A549 (cell line): ENCODE data around the gene DNM3. TPM values are rescaled to one million over a fixed set of nuclear protein-coding genes. Genes with fewer than 3 reads are reported as not detected.

Source experiments
- ATAC-seq, 2 experiments: fragments of 200-7000 bp in 1 of 2; fragments of >200 bp in 1 of 2; cut with Nextera tagmentation in 1 of 2; cut with Tn5 transposase in 1 of 2; 3 replicates each; pipeline versions ENCODE4 v1.8.0 to v1.9.1; 2018 to 2020; ENCODE audit warnings: mild to moderate bottlenecking in 1 of 2, moderate library complexity in 1 of 2
- CTCF ChIA-PET: fragments of 300-600 bp; sonication (Branson Sonifier 250); formaldehyde crosslinking; extraction: SDS; loops from one replicate; lab custom pipeline; 2021; ENCODE audit warnings: antibody characterized with exemption, inconsistent platforms; lab: Yijun Ruan, JAX
- POLR2A ChIA-PET: fragments of 350-600 bp; formaldehyde crosslinking; extraction: SDS; loops from one replicate; lab custom pipeline; 2021; ENCODE audit warnings: antibody characterized with exemption, inconsistent platforms; lab: Yijun Ruan, JAX
- DNase-seq, 2 experiments: peaks; one replicate each; pipeline versions ENCODE4 v3.0.0 to v3.0.0-alpha.2; 2011 to 2016; ENCODE audit warnings: low read depth in 1 of 2, low spot score in 1 of 2
- FAIRE-seq: peaks from 2 replicates; lab custom pipeline; 2011; peaks lifted over from hg19 to GRCh38; lab: Jason Lieb, UNC
- H3K27ac ChIP-seq, 2 experiments: fragments of >200 bp; sonication (Bioruptor Twin); formaldehyde crosslinking; 3 replicates each; pipeline ENCODE4 v1.5.1; 2016 to 2017
- H3K4me1 ChIP-seq: fragments of >200 bp; sonication (Bioruptor Twin); formaldehyde crosslinking; 3 replicates; pipeline ENCODE4 v1.6.1; 2016
- H3K4me2 ChIP-seq: fragments of >200 bp; sonication (Bioruptor Twin); formaldehyde crosslinking; 3 replicates; pipeline ENCODE4 v1.6.1; 2016
- H3K4me3 ChIP-seq: fragments of >200 bp; sonication (Bioruptor Twin); formaldehyde crosslinking; 3 replicates; pipeline ENCODE4 v1.5.1; 2016
- H3K9me3 ChIP-seq: fragments of >200 bp; sonication (Bioruptor Twin); formaldehyde crosslinking; 3 replicates; pipeline ENCODE4 v1.6.1; 2016
- CEBPB ChIP-seq, 2 experiments: fragments of >200 bp in 1 of 2; sonication (Bioruptor Twin) in 1 of 2; formaldehyde crosslinking in 1 of 2; IDR thresholded peaks; 2 replicates each; pipeline ENCODE4 v1.6.1; 2012 to 2016
- EHF ChIP-seq: fragments of 250-450 bp; sonication (Bioruptor Pico); IDR thresholded peaks from 2 replicates; pipeline ENCODE4 v1.5.0; 2020; ENCODE audit warnings: mild to moderate bottlenecking
- EP300 ChIP-seq, 2 experiments: fragments of >200 bp; sonication (Bioruptor Twin); formaldehyde crosslinking; IDR thresholded peaks; 2 replicates in 1 of 2; 3 replicates in 1 of 2; pipeline ENCODE4 v1.6.1; 2016 to 2017
- ESRRA ChIP-seq: fragments of 150-350 bp; IDR thresholded peaks from 2 replicates; pipeline ENCODE4 v1.6.1; 2014; ENCODE audit warnings: mild to moderate bottlenecking, low read length, borderline replicate concordance
- FOSB ChIP-seq: fragments of 250-450 bp; sonication (Bioruptor Pico); IDR thresholded peaks from 2 replicates; pipeline ENCODE4 v1.5.0; 2020; ENCODE audit warnings: mild to moderate bottlenecking, moderate library complexity
- FOSL2 ChIP-seq, 2 experiments: fragments of 450-650 bp in 1 of 2; fragments of >200 bp in 1 of 2; sonication (Bioruptor Twin) in 1 of 2; formaldehyde crosslinking; IDR thresholded peaks; 2 replicates each; pipeline versions ENCODE4 v1.5.0 to v1.6.1; 2016 to 2020; ENCODE audit warnings: mild to moderate bottlenecking in 1 of 2, moderate library complexity in 1 of 2
- GATA3 ChIP-seq: IDR thresholded peaks from 2 replicates; pipeline ENCODE4 v1.6.1; 2012; ENCODE audit warnings: borderline replicate concordance
- HDAC2 ChIP-seq: fragments of 200-600 bp; sonication (generic); IDR thresholded peaks from 2 replicates; pipeline ENCODE4 v1.6.1; 2016
- HEYL ChIP-seq: fragments of 250-450 bp; sonication (Bioruptor Pico); IDR thresholded peaks from 2 replicates; pipeline ENCODE4 v1.8.0; 2021; ENCODE audit warnings: mild to moderate bottlenecking, moderate library complexity
- JUN ChIP-seq, 2 experiments: fragments of >200 bp; sonication (Bioruptor Twin); formaldehyde crosslinking; IDR thresholded peaks; 2 replicates in 1 of 2; 3 replicates in 1 of 2; pipeline ENCODE4 v1.6.1; 2016 to 2017
- JUNB ChIP-seq: fragments of >200 bp; sonication (Bioruptor Twin); formaldehyde crosslinking; IDR thresholded peaks from 2 replicates; pipeline ENCODE4 v1.6.1; 2016
- KDM1A ChIP-seq: fragments of 200-600 bp; sonication (generic); IDR thresholded peaks from 2 replicates; pipeline ENCODE4 v1.6.1; 2016; ENCODE audit warnings: low read depth, mild to moderate bottlenecking
- MAFK ChIP-seq: fragments of 450-650 bp; IDR thresholded peaks from 2 replicates; pipeline ENCODE4 v1.6.1; 2014; ENCODE audit not compliant: partially characterized antibody
- PHF8 ChIP-seq: fragments of 200-600 bp; sonication (generic); IDR thresholded peaks from 2 replicates; pipeline ENCODE4 v1.6.1; 2016; ENCODE audit warnings: low read depth, mild to moderate bottlenecking, antibody characterized with exemption, moderate library complexity, borderline replicate concordance
- RAD21 ChIP-seq, 2 experiments: fragments of >200 bp in 1 of 2; sonication (Bioruptor Twin) in 1 of 2; formaldehyde crosslinking in 1 of 2; IDR thresholded peaks in 1 of 2; conservative IDR thresholded peaks in 1 of 2; 2 replicates in 1 of 2; 3 replicates in 1 of 2; pipeline ENCODE4 v1.6.1; 2012 to 2018; ENCODE audit warnings: inconsistent platforms in 1 of 2
- RARB ChIP-seq: fragments of 250-450 bp; sonication (Bioruptor Pico); IDR thresholded peaks from 2 replicates; pipeline ENCODE4 v1.8.0; 2021; ENCODE audit warnings: mild to moderate bottlenecking, moderate library complexity
- RCOR1 ChIP-seq: fragments of 150-350 bp; IDR thresholded peaks from 2 replicates; pipeline ENCODE4 v1.6.1; 2014; ENCODE audit warnings: antibody characterized with exemption, low read length, low read depth
- RNF2 ChIP-seq: fragments of 200-600 bp; sonication (generic); IDR thresholded peaks from 2 replicates; pipeline ENCODE4 v1.6.1; 2016; ENCODE audit warnings: low read depth, mild to moderate bottlenecking, antibody characterized with exemption, moderate library complexity, borderline replicate concordance
- SMC3 ChIP-seq: fragments of >200 bp; sonication (Bioruptor Twin); formaldehyde crosslinking; IDR thresholded peaks from 3 replicates; pipeline ENCODE4 v1.6.1; 2018; ENCODE audit warnings: inconsistent platforms
- TP53 ChIP-seq: fragments of 250-450 bp; sonication (Bioruptor Pico); IDR thresholded peaks from 2 replicates; pipeline ENCODE4 v1.5.0; 2021; ENCODE audit warnings: mild to moderate bottlenecking, moderate library complexity
- ZC3H11A ChIP-seq: fragments of 450-650 bp; IDR thresholded peaks from 2 replicates; pipeline ENCODE4 v1.6.1; 2014; ENCODE audit warnings: antibody characterized with exemption, mild to moderate bottlenecking
- ZFP36 ChIP-seq: fragments of 450-650 bp; IDR thresholded peaks from 2 replicates; pipeline ENCODE4 v1.6.1; 2014; ENCODE audit warnings: borderline replicate concordance; ENCODE audit not compliant: partially characterized antibody
- WGBS: methylation state at CpG from one replicate; pipeline ENCODE4 v1.1.6; 2017; ENCODE audit errors: missing lambda C conversion rate; 5-methylcytosine and 5-hydroxymethylcytosine counted together
- polyA plus RNA-seq, 4 experiments: library from polyadenylated mRNA; depleted of rRNA in 3 of 4; stranded (reverse); fragments of >200 nt; fragmentation: RNase III in 1 of 4; extraction: RNeasy Plus Mini Kit Qiagen cat#74134 plus additional on column Dnase treatment in 1 of 4; gene quantifications; 2 replicates in 3 of 4; 3 replicates in 1 of 4; pipeline ENCODE4 v1.2.3, GENCODE V29; 2011 to 2017
- TF ChIP-seq, protein P1 (sequence below): IDR thresholded peaks from 2 replicates; pipeline ENCODE4 v1.6.1; 2012; ENCODE audit warnings: low read depth, borderline replicate concordance
- TF ChIP-seq, protein P2 (sequence below): fragments of 250-450 bp; sonication (Bioruptor Pico); IDR thresholded peaks from 2 replicates; pipeline ENCODE4 v1.5.0; 2021; ENCODE audit warnings: mild to moderate bottlenecking, moderate library complexity, borderline replicate concordance

DNM3 gene
- polyA plus RNA-seq, 2 of the 4 experiments (the other 2 are of a cell fraction): 0.57 to 1.5 TPM

DNA sequence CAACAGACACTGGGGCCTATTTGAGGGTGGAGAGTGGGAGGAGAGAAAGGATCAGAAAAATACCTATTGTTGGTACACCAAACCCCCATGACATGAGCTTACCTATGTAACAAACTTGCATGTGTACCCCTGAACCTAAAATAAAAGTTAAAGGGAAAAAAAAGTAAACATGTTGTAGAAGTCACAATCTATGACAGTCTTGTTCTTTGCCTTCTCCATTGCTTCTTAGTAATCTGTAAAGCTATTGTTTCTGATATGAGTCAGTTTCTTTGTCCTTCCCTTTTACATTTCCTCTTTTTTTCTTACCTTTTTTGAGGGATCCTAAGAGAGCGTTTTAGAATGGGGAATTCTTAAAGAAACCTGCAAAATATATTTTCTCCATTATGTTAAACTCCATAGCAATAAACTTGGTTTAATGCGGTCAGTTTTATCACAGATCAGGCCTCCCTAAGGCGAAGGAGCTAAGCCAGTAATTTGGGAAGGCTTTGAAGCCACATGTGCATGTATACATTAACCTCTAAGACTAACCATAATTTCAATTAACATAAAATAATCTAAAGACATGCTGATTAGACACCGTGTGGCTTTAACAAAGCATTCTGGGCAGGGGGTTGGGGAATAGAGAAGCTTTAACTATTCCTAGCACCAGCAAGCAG, 501.4 kb downstream of the DNM3 start:
- WGBS: 83% methylated on average over 4 of the region's 4 CpGs
- Histone ChIP-seq H3K4me2 (peak overlapping the region; percentile 55), H3K4me3 (no peak overlapping the region), H3K4me1 (peaks cover 15% of the 10 kb centered on the region), H3K27ac (peak overlapping the region; percentile 60 to 70), H3K9me3 (peaks cover 12% of the 10 kb centered on the region; the same call in 2 of the 3 replicates)
- POLR2A ChIA-PET: interaction anchor here (0.7 to 1.2 kb wide), 2 partner anchors 17 to 19 kb away, joined by 3 to 7 read pairs; no protein-coding TSS in a partner anchor
- FAIRE-seq (no peak), ATAC-seq (no peak), DNase-seq (no peak)
- CTCF ChIA-PET: interaction anchor here (0.6 to 2.2 kb wide), 5 partner anchors 10 to 179 kb away, joined by 3 to 10 read pairs (median 4); no protein-coding TSS in a partner anchor
- no peak for TF ChIP-seq TP53 (CRISPR knock-in tag)
- TF ChIP-seq SMC3: no peak
- no peak for TF ChIP-seq GATA3
- TF ChIP-seq EP300 (IDR thresholded peaks at IDR 0.05): no peak
- TF ChIP-seq RAD21 (conservative IDR thresholded peaks at IDR 0.05 in 1 of 2, IDR thresholded peaks at IDR 0.05 in 1 of 2): no peak
- no peak for TF ChIP-seq RNF2
- no peak for TF ChIP-seq MAFK
- TF ChIP-seq KDM1A: no peak

DNA sequence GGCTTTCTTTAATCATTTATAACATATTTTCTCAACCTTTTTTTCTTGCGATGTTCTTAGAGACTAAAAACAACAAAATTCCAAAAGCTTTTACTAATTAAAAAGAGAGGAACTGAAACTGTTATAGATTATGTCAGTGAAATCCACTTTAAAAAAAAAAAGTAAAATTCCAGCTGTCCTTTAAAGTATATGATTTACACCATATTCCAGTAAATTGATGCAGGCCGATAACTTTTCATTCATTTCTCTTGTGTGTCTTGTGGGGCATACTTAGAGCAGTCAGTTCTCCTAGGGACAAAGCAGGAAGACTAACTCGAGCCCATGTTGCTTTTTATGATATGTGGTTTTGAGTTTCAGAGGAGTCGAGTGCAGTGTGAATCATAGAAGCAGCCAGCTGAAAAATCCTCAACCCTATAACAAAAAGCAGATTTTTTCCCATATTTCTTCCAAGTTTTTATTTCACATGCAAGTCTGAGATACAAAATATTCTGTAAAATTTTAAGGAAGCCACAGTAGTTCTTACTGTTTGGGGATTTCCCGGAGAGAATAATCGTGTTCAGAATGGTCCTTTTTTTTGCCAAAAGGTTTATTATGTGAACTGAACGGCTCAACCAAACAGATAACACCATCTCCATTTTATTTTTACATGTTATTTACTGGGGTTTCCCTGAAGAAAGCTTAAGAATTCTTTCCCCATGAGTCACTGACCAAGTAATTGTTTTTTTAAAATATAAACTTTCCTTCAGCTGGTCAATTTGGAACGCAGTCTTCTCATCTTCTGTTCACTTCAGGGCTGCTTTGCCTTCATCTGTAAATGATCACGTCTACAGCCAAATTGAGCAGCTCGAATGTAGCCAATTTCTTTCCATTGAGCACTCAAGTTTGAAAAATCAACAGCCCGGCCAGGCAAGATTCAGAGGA, 502.2 kb downstream of the DNM3 start:
- CTCF ChIA-PET: interaction anchor here (0.9 to 2.2 kb wide), 4 partner anchors 9 to 17 kb away, joined by 3 to 10 read pairs (median 4); no protein-coding TSS in a partner anchor
- Histone ChIP-seq H3K4me1 (peaks cover 15% of the 10 kb centered on the region), H3K4me2 (peak overlapping the region; percentile 55), H3K4me3 (no peak overlapping the region), H3K9me3 (peaks cover 20% of the 10 kb centered on the region; the same call in 2 of the 3 replicates), H3K27ac (peak overlapping the region; percentile 60 to 70)
- 41% methylated on average over 11 of the region's 11 CpGs for WGBS
- TF ChIP-seq FOSL2 (IDR thresholded peaks at IDR 0.05): 0 out of 2 replicates have a peak, but pooled peaks have one; percentile 24
- TF ChIP-seq FOSL2 (CRISPR knock-in tag; IDR thresholded peaks at IDR 0.05): peak; percentile 71
- TF ChIP-seq JUNB: 0 out of 2 replicates have a peak, but pooled peaks have one; percentile 11
- no peak for TF ChIP-seq ZFP36
- no peak for TF ChIP-seq CEBPB (IDR thresholded peaks at IDR 0.05)
- TF ChIP-seq, protein P1, sequence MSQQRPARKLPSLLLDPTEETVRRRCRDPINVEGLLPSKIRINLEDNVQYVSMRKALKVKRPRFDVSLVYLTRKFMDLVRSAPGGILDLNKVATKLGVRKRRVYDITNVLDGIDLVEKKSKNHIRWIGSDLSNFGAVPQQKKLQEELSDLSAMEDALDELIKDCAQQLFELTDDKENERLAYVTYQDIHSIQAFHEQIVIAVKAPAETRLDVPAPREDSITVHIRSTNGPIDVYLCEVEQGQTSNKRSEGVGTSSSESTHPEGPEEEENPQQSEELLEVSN: no peak
- no peak for TF ChIP-seq EHF (CRISPR knock-in tag)
- no peak for TF ChIP-seq ESRRA
- no peak for TF ChIP-seq PHF8
- 0 out of 5 replicates have a peak, but pooled peaks of 1 of the 2 experiments have one; percentile 1 for TF ChIP-seq RAD21 (conservative IDR thresholded peaks at IDR 0.05 in 1 of 2, IDR thresholded peaks at IDR 0.05 in 1 of 2)
- TF ChIP-seq RCOR1: no peak
- TF ChIP-seq, protein P2, sequence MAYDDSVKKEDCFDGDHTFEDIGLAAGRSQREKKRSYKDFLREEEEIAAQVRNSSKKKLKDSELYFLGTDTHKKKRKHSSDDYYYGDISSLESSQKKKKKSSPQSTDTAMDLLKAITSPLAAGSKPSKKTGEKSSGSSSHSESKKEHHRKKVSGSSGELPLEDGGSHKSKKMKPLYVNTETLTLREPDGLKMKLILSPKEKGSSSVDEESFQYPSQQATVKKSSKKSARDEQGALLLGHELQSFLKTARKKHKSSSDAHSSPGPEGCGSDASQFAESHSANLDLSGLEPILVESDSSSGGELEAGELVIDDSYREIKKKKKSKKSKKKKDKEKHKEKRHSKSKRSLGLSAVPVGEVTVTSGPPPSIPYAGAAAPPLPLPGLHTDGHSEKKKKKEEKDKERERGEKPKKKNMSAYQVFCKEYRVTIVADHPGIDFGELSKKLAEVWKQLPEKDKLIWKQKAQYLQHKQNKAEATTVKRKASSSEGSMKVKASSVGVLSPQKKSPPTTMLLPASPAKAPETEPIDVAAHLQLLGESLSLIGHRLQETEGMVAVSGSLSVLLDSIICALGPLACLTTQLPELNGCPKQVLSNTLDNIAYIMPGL (CRISPR knock-in tag): no peak
- TF ChIP-seq RARB (CRISPR knock-in tag): no peak
- no peak for TF ChIP-seq JUN (IDR thresholded peaks at IDR 0.05)
- TF ChIP-seq FOSB (CRISPR knock-in tag): no peak
- no peak for TF ChIP-seq ZC3H11A
- TF ChIP-seq HEYL: no peak
- TF ChIP-seq TP53 (CRISPR knock-in tag): no peak
- no peak for TF ChIP-seq HDAC2
- ATAC-seq (peak; percentile 43 to 56; a peak in 3 of 6 replicates), FAIRE-seq (no peak), DNase-seq (no peak)
- POLR2A ChIA-PET: interaction anchor here (0.6 to 1.2 kb wide), 5 partner anchors 15 to 51 kb away, joined by 3 to 9 read pairs (median 4); no protein-coding TSS in a partner anchor
